IMR-90 (cell line): ENCODE results near the gene LRRC14B. TPM values are rescaled to one million over a fixed set of nuclear protein-coding genes. Genes with fewer than 3 reads are reported as not detected.

ENCODE experiments used
- ATAC-seq: fragments of 200-7000 bp; cut with Tn5 transposase; 2 replicates; pipeline ENCODE4 v1.9.1; 2020; ENCODE audit warnings: low read depth, mild to moderate bottlenecking, moderate library complexity
- BruUV-seq: library from RNA; stranded (reverse); fragments of 400-500 nt; replicated peaks from 2 replicates; lab custom pipeline; 2021; lab: Mats Ljungman, UMichigan
- CTCF ChIA-PET: fragments of 300-600 bp; formaldehyde crosslinking; extraction: SDS; loops from one replicate; lab custom pipeline; 2021; ENCODE audit warnings: antibody characterized with exemption; lab: Yijun Ruan, JAX
- POLR2A ChIA-PET: fragments of 300-600 bp; sonication (Branson Sonifier 250); formaldehyde crosslinking; loops from one replicate; lab custom pipeline; 2022; ENCODE audit warnings: antibody characterized with exemption; ENCODE audit not compliant: unreplicated experiment; lab: Charles Lee
- DNase-seq: peaks from one replicate; pipeline ENCODE4 v3.0.0; 2013
- H2AFZ ChIP-seq: replicated peaks from 2 replicates; pipeline ENCODE3; 2013; ENCODE audit warnings: low read length, mild to moderate bottlenecking; ENCODE audit not compliant: poor library complexity
- H2AK5ac ChIP-seq: 2 replicates; pipeline ENCODE4 v1.6.1; 2013; ENCODE audit warnings: low read depth, low read length, inconsistent platforms
- H2AK9ac ChIP-seq: replicated peaks from 2 replicates; pipeline ENCODE3; 2013; ENCODE audit warnings: mild to moderate bottlenecking, low read depth, low read length, moderate library complexity; ENCODE audit not compliant: poor library complexity
- H2BK120ac ChIP-seq: 2 replicates; pipeline ENCODE4 v1.6.1; 2013; ENCODE audit warnings: low read depth, low read length, inconsistent platforms
- H2BK15ac ChIP-seq: 3 replicates; pipeline ENCODE4 v1.6.1; 2013; ENCODE audit warnings: low read depth, low read length, inconsistent platforms
- H2BK20ac ChIP-seq: 2 replicates; pipeline ENCODE4 v1.6.1; 2013; ENCODE audit warnings: low read depth, mild to moderate bottlenecking, inconsistent platforms, low read length, moderate library complexity
- H2BK5ac ChIP-seq: 2 replicates; pipeline ENCODE4 v1.6.1; 2013; ENCODE audit warnings: mild to moderate bottlenecking, low read depth, low read length, inconsistent platforms; ENCODE audit not compliant: poor library complexity, severe bottlenecking
- H3K14ac ChIP-seq: replicated peaks from 2 replicates; pipeline ENCODE4 v1.6.1; 2013; ENCODE audit warnings: low read depth, low read length, inconsistent platforms
- H3K18ac ChIP-seq: 2 replicates; pipeline ENCODE4 v1.6.1; 2013; ENCODE audit warnings: low read depth, low read length, control low read depth
- H3K23ac ChIP-seq: 2 replicates; pipeline ENCODE4 v1.6.1; 2013; ENCODE audit warnings: low read depth, low read length, inconsistent platforms
- H3K27ac ChIP-seq: 2 replicates; pipeline ENCODE4 v1.5.1; 2013; ENCODE audit warnings: mild to moderate bottlenecking, control low read depth, low read length; ENCODE audit not compliant: insufficient read depth
- H3K27me3 ChIP-seq: 2 replicates; pipeline ENCODE4 v1.6.1; 2013; ENCODE audit warnings: low read length; ENCODE audit not compliant: control insufficient read depth, insufficient read depth
- H3K36me3 ChIP-seq: 2 replicates; pipeline ENCODE4 v1.6.1; 2013; ENCODE audit warnings: low read length, mixed read lengths; ENCODE audit not compliant: control insufficient read depth, insufficient read depth
- H3K4ac ChIP-seq: 2 replicates; pipeline ENCODE4 v1.6.1; 2013; ENCODE audit warnings: low read depth, low read length, inconsistent platforms
- H3K4me1 ChIP-seq: 2 replicates; pipeline ENCODE4 v1.6.1; 2013; ENCODE audit warnings: low read length, mixed read lengths; ENCODE audit not compliant: control insufficient read depth, insufficient read depth
- H3K4me2 ChIP-seq: 2 replicates; pipeline ENCODE4 v1.6.1; 2013; ENCODE audit warnings: low read depth, mild to moderate bottlenecking, control low read depth, low read length, moderate library complexity
- H3K4me3 ChIP-seq: 2 replicates; pipeline ENCODE4 v1.5.1; 2013; ENCODE audit warnings: low read depth, mild to moderate bottlenecking, control low read depth, low read length, moderate library complexity; ENCODE audit not compliant: insufficient read depth
- H3K56ac ChIP-seq: 2 replicates; pipeline ENCODE4 v1.6.1; 2013; ENCODE audit warnings: low read length, inconsistent platforms; ENCODE audit not compliant: insufficient read depth; ENCODE audit errors: extremely low read depth
- H3K79me1 ChIP-seq, 2 experiments: 2 replicates each; pipeline ENCODE4 v1.6.1; 2013; ENCODE audit warnings: low read length in 2 of 2, inconsistent platforms in 1 of 2, low read depth in 1 of 2
- H3K9ac ChIP-seq: 2 replicates; pipeline ENCODE4 v1.6.1; 2013; ENCODE audit warnings: low read depth, low read length, control low read depth
- H3K9me1 ChIP-seq: 2 replicates; pipeline ENCODE4 v1.6.1; 2013; ENCODE audit warnings: low read length, inconsistent platforms; ENCODE audit not compliant: insufficient read depth
- H3K9me3 ChIP-seq: 2 replicates; pipeline ENCODE4 v1.6.1; 2013; ENCODE audit warnings: low read length; ENCODE audit not compliant: control insufficient read depth, insufficient read depth
- H4K20me1 ChIP-seq: 2 replicates; pipeline ENCODE4 v1.6.1; 2013; ENCODE audit warnings: low read length, inconsistent platforms; ENCODE audit not compliant: insufficient read depth
- H4K5ac ChIP-seq: 2 replicates; pipeline ENCODE4 v1.6.1; 2013; ENCODE audit warnings: mild to moderate bottlenecking, low read depth, low read length, control low read depth
- H4K8ac ChIP-seq, 2 experiments: 2 replicates each; pipeline ENCODE4 v1.6.1; 2013; ENCODE audit warnings: low read depth in 2 of 2, low read length in 2 of 2, control low read depth in 1 of 2, inconsistent platforms in 1 of 2
- H4K91ac ChIP-seq: 2 replicates; pipeline ENCODE4 v1.6.1; 2013; ENCODE audit warnings: low read depth, low read length, inconsistent platforms; ENCODE audit not compliant: insufficient read depth
- BHLHE40 ChIP-seq: fragments of 150-350 bp; IDR thresholded peaks from 2 replicates; pipeline ENCODE4 v1.6.1; 2016; ENCODE audit warnings: mild to moderate bottlenecking, low read depth, low read length
- CEBPB ChIP-seq: IDR thresholded peaks from 2 replicates; pipeline ENCODE4 v1.6.1; 2012; ENCODE audit warnings: low read depth, low read length, improper control_type of control experiment
- CHD1 ChIP-seq: IDR thresholded peaks from 2 replicates; pipeline ENCODE4 v1.6.1; 2012; ENCODE audit warnings: low read depth, low read length, improper control_type of control experiment
- CTCF ChIP-seq: conservative IDR thresholded peaks from 2 replicates; pipeline ENCODE4 v1.5.1; 2012; ENCODE audit warnings: mild to moderate bottlenecking, low read depth, low read length, improper control_type of control experiment
- ELK1 ChIP-seq: fragments of 150-350 bp; IDR thresholded peaks from 2 replicates; pipeline ENCODE4 v1.6.1; 2016; ENCODE audit warnings: low read depth, mild to moderate bottlenecking, low read length, moderate library complexity, borderline replicate concordance
- FOS ChIP-seq: fragments of 150-350 bp; IDR thresholded peaks from 2 replicates; pipeline ENCODE4 v1.6.1; 2016; ENCODE audit warnings: low read depth, low read length
- MAFK ChIP-seq: IDR thresholded peaks from 2 replicates; pipeline ENCODE4 v1.6.1; 2012; ENCODE audit warnings: low read depth, low read length, improper control_type of control experiment
- MAZ ChIP-seq: IDR thresholded peaks from 2 replicates; pipeline ENCODE4 v1.6.1; 2012; ENCODE audit warnings: low read depth, mild to moderate bottlenecking, low read length, improper control_type of control experiment, moderate library complexity, borderline replicate concordance
- MXI1 ChIP-seq: IDR thresholded peaks from 2 replicates; pipeline ENCODE4 v1.6.1; 2012; ENCODE audit warnings: low read depth, mild to moderate bottlenecking, low read length, moderate library complexity, borderline replicate concordance
- NFE2L2 ChIP-seq: fragments of 150-350 bp; IDR thresholded peaks from 2 replicates; pipeline ENCODE4 v1.6.1; 2016; ENCODE audit warnings: low read depth, mild to moderate bottlenecking, low read length
- POLR2A ChIP-seq: IDR thresholded peaks from 2 replicates; pipeline ENCODE4 v1.6.1; 2012; ENCODE audit warnings: mild to moderate bottlenecking, low read depth, low read length
- RAD21 ChIP-seq: IDR thresholded peaks from 2 replicates; pipeline ENCODE4 v1.6.1; 2012; ENCODE audit warnings: low read length, improper control_type of control experiment
- RCOR1 ChIP-seq: IDR thresholded peaks from 2 replicates; pipeline ENCODE4 v1.6.1; 2012; ENCODE audit warnings: mild to moderate bottlenecking, low read length, improper control_type of control experiment; ENCODE audit not compliant: insufficient replicate concordance
- RFX5 ChIP-seq: IDR thresholded peaks from 2 replicates; pipeline ENCODE4 v1.8.0; 2012; ENCODE audit warnings: low read depth, mild to moderate bottlenecking, low read length, moderate library complexity
- USF2 ChIP-seq: fragments of 150-350 bp; IDR thresholded peaks from 2 replicates; pipeline ENCODE4 v1.6.1; 2017; ENCODE audit warnings: mild to moderate bottlenecking, antibody characterized with exemption, low read length, low read depth
- WGBS, 2 experiments: methylation state at CpG; one replicate each; pipeline versions ENCODE4 v1.1.5 to v1.1.7; 2013; ENCODE audit warnings: missing lambda C conversion rate in 2 of 2; ENCODE audit not compliant: insufficient read length in 1 of 2; ENCODE audit errors: extremely low coverage in 2 of 2; 5-methylcytosine and 5-hydroxymethylcytosine counted together
- dilution Hi-C: fragments of 300-500 bp; cut with HindIII; formaldehyde crosslinking; loops from one replicate; pipeline ENCODE4 v1.14.3; 2018; ENCODE audit warnings: low sequenced_read_pairs; ENCODE audit not compliant: unreplicated experiment
- in situ Hi-C: fragments of 300-500 bp; cut with MboI; formaldehyde crosslinking; loops from 3 replicates; pipeline ENCODE4 v1.14.3; 2019; ENCODE audit warnings: low sequenced_read_pairs, inconsistent platforms, mixed read lengths
- intact Hi-C: fragments of 100-400 bp; cut with micrococcal nuclease; formaldehyde crosslinking; loops from 2 replicates; pipeline ENCODE4 v1.10.0; 2022
- polyA plus RNA-seq, 3 experiments: library from polyadenylated mRNA; depleted of rRNA; stranded (reverse); fragments of >200 nt; gene quantifications; 2 replicates each; pipeline ENCODE4 v1.2.3, GENCODE V29; 2012; ENCODE audit warnings: low replicate concordance in 1 of 3
- total RNA-seq: library from RNA; depleted of rRNA; stranded (reverse); fragments of >200 nt; gene quantifications from 2 replicates; pipeline ENCODE4 v1.2.3, GENCODE V29; 2012

LRRC14B gene
- total and polyA plus RNA-seq, 2 of the 4 experiments (the other 2 are of a cell fraction), result not detected

- Histone ChIP-seq H2BK120ac (no peak overlapping the region), H3K36me3 (peaks cover 16% of the 10 kb centered on the region), H4K91ac (no peak overlapping the region), H3K18ac (no peak overlapping the region), H2AFZ (no peak overlapping the region), H4K8ac (no peak overlapping the region), H2BK20ac (no peak overlapping the region), H2BK15ac (no peak overlapping the region), H3K79me1 (peaks cover 25 to 35% of the 10 kb centered on the region in 2 experiments), H3K27me3 (no peaks in the 10 kb centered on the region), H2AK5ac (no peak overlapping the region), H3K56ac (no peak overlapping the region), H3K4ac (no peak overlapping the region), H3K4me3 (no peak overlapping the region), H3K9me1 (peaks cover 6% of the 10 kb centered on the region; the same call in 1 of the 2 replicates), H3K14ac (no peak overlapping the region), H4K5ac (no peak overlapping the region), H3K4me2 (no peak overlapping the region), H3K23ac (no peak overlapping the region), H3K9ac (no peak overlapping the region), H2BK5ac (no peak overlapping the region), H3K4me1 (0 out of 2 replicates have a peak, but pooled peaks cover 2% of the 10 kb centered on the region), H2AK9ac (no peak overlapping the region), H3K9me3 (no peaks in the 10 kb centered on the region), H3K27ac (no peak overlapping the region), H4K20me1 (peaks cover 38% of the 10 kb centered on the region)
- DNase-seq (no peak), ATAC-seq (no peak)
- in situ Hi-C loops (no loop called here), dilution Hi-C loops (no loop called here), intact Hi-C loops (no loop called here)
- 84% methylated on average over 5 of the region's 8 CpGs; no CpG with 5 or more reads in 1 of the 2 experiments for WGBS, 2 experiments
- TF ChIP-seq MAZ (no peak), RCOR1 (no peak), CEBPB (no peak), RAD21 (no peak), RFX5 (no peak), NFE2L2 (no peak), POLR2A (no peak), CHD1 (no peak), USF2 (no peak), BHLHE40 (no peak), MXI1 (no peak), ELK1 (no peak), MAFK (no peak), FOS (no peak), CTCF (no peak)
- CTCF ChIA-PET, result interaction anchor here (1.1 kb wide), 1 partner anchor 18 kb away, joined by 5 read pairs; no protein-coding TSS in a partner anchor
- BruUV-seq, result no TSS peak
- POLR2A ChIA-PET, result no interaction called here
Measured at GRCh38 chr5:206927-207536, 15.7 kb downstream of the LRRC14B start.
